Measurements from ENCODE around the gene CYP2W1. TPM values are rescaled to one million over a fixed set of nuclear protein-coding genes. Genes with fewer than 3 reads are reported as not detected.

Gene CYP2W1
- total RNA-seq, 1 donor from 2014 or later: 15.3 TPM

DNA sequence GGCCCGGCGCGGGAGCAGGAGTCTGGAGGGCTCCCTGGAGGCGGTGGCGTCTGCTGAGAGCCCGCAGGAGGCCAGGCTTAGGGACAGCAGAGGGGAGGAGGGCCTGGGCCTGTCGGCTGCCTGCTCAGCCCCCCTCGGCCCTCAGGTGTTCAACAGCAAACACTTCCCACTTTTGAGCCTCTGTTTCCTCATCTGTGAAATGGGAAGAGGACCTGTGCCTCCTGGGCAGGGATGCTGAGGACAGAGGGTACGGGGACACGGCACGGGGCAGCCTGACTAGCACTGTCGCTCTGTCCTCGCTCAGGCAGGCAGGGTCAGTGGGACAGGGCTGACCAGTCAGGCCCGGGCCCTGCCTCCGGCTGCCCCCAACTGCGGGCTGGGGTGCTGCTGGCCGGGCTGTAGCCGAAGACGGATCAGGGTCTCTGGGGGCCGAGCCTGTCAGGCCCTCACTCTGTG, 663 bp downstream of the CYP2W1 start:
- no peaks in the 10 kb centered on the region for H3K27me3 Mint-ChIP-seq
- H3K36me3 Mint-ChIP-seq: no peaks in the 10 kb centered on the region
- no peak for TF ChIP-seq CTCF (conservative IDR thresholded peaks at IDR 0.05)
- no peak overlapping the region for H3K4me3 Mint-ChIP-seq
- no peak for DNase-seq (ENCODE audit: extremely low spot score, unreplicated experiment)
- no peaks in the 10 kb centered on the region for H3K9me3 Mint-ChIP-seq
- H3K27ac Mint-ChIP-seq: no peak overlapping the region
- H3K4me1 Mint-ChIP-seq (ENCODE audit: unreplicated experiment): peaks cover 5% of the 10 kb centered on the region

DNA sequence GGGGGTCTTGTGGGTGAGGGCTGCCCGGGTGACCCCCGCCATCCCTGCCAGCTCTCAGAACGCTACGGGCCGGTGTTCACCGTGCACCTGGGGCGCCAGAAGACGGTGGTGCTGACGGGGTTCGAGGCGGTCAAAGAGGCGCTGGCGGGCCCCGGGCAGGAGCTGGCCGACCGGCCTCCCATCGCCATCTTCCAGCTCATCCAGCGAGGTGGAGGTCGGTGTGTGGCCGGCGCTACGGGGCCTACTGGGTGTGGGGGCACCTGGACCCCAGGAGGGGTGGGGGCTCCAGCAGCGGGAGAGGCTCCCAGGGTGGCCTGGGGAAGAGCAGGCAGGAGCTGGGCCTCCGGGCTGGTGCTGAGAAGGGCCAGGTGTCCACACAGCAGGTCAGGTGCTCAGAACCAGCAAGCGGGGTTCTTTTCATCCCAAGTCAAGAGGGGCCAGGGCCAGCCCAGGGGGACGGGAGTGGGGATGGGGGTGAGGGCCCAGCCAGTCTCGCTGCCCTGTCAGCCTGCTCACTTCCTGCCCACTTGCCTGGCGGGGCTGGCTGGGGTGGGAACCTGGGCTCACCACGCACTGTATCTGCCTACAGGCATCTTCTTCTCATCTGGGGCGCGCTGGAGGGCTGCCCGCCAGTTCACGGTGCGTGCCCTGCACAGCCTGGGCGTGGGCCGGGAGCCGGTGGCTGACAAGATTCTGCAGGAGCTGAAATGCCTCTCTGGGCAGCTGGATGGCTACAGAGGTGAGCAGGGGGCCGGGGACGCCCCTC, 1.6 kb downstream of the CYP2W1 start:
- H3K4me3 Mint-ChIP-seq: no peak overlapping the region
- no peaks in the 10 kb centered on the region for H3K27me3 Mint-ChIP-seq
- H3K9me3 Mint-ChIP-seq: no peaks in the 10 kb centered on the region
- H3K27ac Mint-ChIP-seq: no peak overlapping the region
- H3K36me3 Mint-ChIP-seq: no peaks in the 10 kb centered on the region
- H3K4me1 Mint-ChIP-seq (ENCODE audit: unreplicated experiment): peaks cover 5% of the 10 kb centered on the region
- DNase-seq (ENCODE audit: extremely low spot score, unreplicated experiment): no peak
- TF ChIP-seq CTCF (conservative IDR thresholded peaks at IDR 0.05): no peak

- Mint-ChIP-seq H3K4me1 (ENCODE audit: unreplicated experiment) (peaks cover 5% of the 10 kb centered on the region), H3K36me3 (no peaks in the 10 kb centered on the region), H3K27me3 (no peaks in the 10 kb centered on the region), H3K4me3 (no peak overlapping the region), H3K9me3 (no peaks in the 10 kb centered on the region), H3K27ac (no peak overlapping the region)
- DNase-seq (ENCODE audit: extremely low spot score, unreplicated experiment): no peak
- TF ChIP-seq CTCF (conservative IDR thresholded peaks at IDR 0.05): no peak
Observed at GRCh38 chr7:985127-985416, 2.1 kb downstream of the CYP2W1 start.

GRCh38 chr7:985915-986741, 3.1 kb downstream of the CYP2W1 start:
- no peak for DNase-seq (ENCODE audit: extremely low spot score, unreplicated experiment)
- Mint-ChIP-seq H3K4me1 (ENCODE audit: unreplicated experiment) (peaks cover 5% of the 10 kb centered on the region), H3K27me3 (no peaks in the 10 kb centered on the region), H3K9me3 (no peaks in the 10 kb centered on the region), H3K36me3 (no peaks in the 10 kb centered on the region), H3K27ac (no peak overlapping the region), H3K4me3 (no peak overlapping the region)
- TF ChIP-seq CTCF (conservative IDR thresholded peaks at IDR 0.05): no peak

DNA sequence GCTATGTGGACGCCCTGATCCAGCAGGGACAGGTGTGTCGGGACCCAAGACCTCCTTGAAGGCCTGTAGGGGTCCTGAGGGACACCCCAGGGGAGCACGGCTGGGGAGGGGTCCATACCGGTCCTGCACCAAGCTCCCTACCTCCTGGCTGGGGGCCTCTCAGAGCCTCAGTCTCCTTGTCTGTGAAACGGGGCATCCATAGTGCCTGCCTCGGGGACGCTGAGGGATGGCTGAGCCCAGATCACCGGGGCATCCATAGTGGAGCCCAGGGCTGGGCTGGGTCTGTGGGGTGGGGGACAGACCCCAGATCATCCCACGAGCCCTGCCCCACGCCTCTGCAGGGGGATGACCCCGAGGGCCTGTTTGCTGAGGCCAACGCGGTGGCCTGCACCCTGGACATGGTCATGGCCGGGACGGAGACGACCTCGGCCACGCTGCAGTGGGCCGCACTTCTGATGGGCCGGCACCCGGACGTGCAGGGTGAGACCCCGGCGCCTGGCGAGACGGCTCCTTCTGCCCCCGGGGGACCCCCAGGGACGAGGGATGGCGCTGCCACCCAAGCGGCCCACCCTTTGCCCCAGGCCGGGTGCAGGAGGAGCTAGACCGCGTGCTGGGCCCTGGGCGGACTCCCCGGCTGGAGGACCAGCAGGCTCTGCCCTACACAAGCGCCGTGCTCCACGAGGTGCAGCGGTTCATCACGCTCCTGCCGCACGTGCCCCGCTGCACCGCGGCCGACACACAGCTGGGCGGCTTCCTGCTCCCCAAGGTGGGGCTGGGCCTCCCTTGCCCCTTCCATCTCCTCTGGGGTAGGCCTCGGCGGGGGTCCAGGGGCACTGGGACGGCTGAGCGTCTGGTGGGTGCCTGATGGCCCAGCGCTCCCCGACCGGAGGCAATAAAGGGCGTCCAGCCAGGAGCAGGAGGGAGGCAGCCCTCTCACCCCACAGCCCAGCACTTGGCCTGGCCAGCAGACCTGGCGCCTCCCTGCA, 4.1 kb downstream of the CYP2W1 start:
- H3K27me3 Mint-ChIP-seq: no peaks in the 10 kb centered on the region
- H3K27ac Mint-ChIP-seq: no peak overlapping the region
- no peak for DNase-seq (ENCODE audit: extremely low spot score, unreplicated experiment)
- TF ChIP-seq CTCF (conservative IDR thresholded peaks at IDR 0.05): no peak
- no peaks in the 10 kb centered on the region for H3K9me3 Mint-ChIP-seq
- H3K4me1 Mint-ChIP-seq (ENCODE audit: unreplicated experiment): peaks cover 5% of the 10 kb centered on the region
- no peak overlapping the region for H3K4me3 Mint-ChIP-seq
- H3K36me3 Mint-ChIP-seq: no peaks in the 10 kb centered on the region
